CD14-positive monocyte (primary cell): Measurements from ENCODE around the gene PDCD4. TPM values are rescaled to one million over a fixed set of nuclear protein-coding genes. Genes with fewer than 3 reads are reported as not detected.

Experiments used
- DNase-seq, 3 donors: peaks; one replicate each; pipeline ENCODE4 v3.0.0-alpha.2; 2011 to 2022
- H2AFZ ChIP-seq: 2 replicates; pipeline ENCODE4 v1.6.0; 2012; ENCODE audit warnings: mild to moderate bottlenecking, low read depth, low read length, inconsistent platforms; ENCODE audit not compliant: insufficient read depth, poor library complexity, severe bottlenecking
- H3K27ac ChIP-seq, 2 donors: 1 replicate in 1 of 2; 2 replicates in 1 of 2; pipeline ENCODE4 v1.5.1; 2012 to 2013; ENCODE audit warnings: low read length in 2 of 2, control low read depth in 1 of 2, inconsistent platforms in 1 of 2, low read depth in 1 of 2, mild to moderate bottlenecking in 1 of 2
- H3K27me3 ChIP-seq, 2 donors: one replicate each; pipeline versions ENCODE4 v1.6.0 to v1.6.1; 2011 to 2013; ENCODE audit warnings: low read length in 2 of 2; ENCODE audit not compliant: control insufficient read depth in 2 of 2, insufficient read depth in 2 of 2
- H3K36me3 ChIP-seq, 2 donors: replicated peaks in 1 of 2; 1 replicate in 1 of 2; 2 replicates in 1 of 2; pipeline versions ENCODE4 v1.5.1 to v1.6.1; 2012 to 2013; ENCODE audit warnings: low read length in 2 of 2, control low read depth in 1 of 2, inconsistent platforms in 1 of 2, mild to moderate bottlenecking in 1 of 2; ENCODE audit not compliant: insufficient read depth in 2 of 2, control insufficient read depth in 1 of 2
- H3K4me1 ChIP-seq, 2 donors: 1 replicate in 1 of 2; 2 replicates in 1 of 2; pipeline versions ENCODE4 v1.5.1 to v1.6.1; 2012 to 2013; ENCODE audit warnings: low read length in 2 of 2, control low read depth in 1 of 2, inconsistent platforms in 1 of 2, mild to moderate bottlenecking in 1 of 2, moderate library complexity in 1 of 2; ENCODE audit not compliant: insufficient read depth in 2 of 2, control insufficient read depth in 1 of 2
- H3K4me2 ChIP-seq: replicated peaks from 2 replicates; pipeline ENCODE3; 2012; ENCODE audit warnings: low read length, moderate library complexity, mild to moderate bottlenecking; ENCODE audit not compliant: poor library complexity, severe bottlenecking; ENCODE audit errors: extremely low read depth
- H3K4me3 ChIP-seq, 3 experiments: fragments of 200-600 bp in 1 of 3; sonication (generic) in 1 of 3; replicated peaks in 1 of 3; 1 replicate in 2 of 3; 2 replicates in 1 of 3; pipeline ENCODE4 v1.5.1; 2011 to 2013; ENCODE audit warnings: low read length in 3 of 3, mild to moderate bottlenecking in 3 of 3, control low read depth in 2 of 3, low read depth in 2 of 3, inconsistent platforms in 1 of 3, moderate library complexity in 1 of 3
- H3K79me2 ChIP-seq: 2 replicates; pipeline ENCODE4 v1.6.0; 2012; ENCODE audit warnings: mild to moderate bottlenecking, control low read depth, inconsistent platforms, low read length, moderate library complexity; ENCODE audit not compliant: insufficient read depth
- H3K9ac ChIP-seq: 2 replicates; pipeline ENCODE4 v1.6.0; 2017; ENCODE audit warnings: low read length, mild to moderate bottlenecking; ENCODE audit not compliant: insufficient read depth, poor library complexity, severe bottlenecking
- H3K9me3 ChIP-seq, 2 donors: replicated peaks in 1 of 2; 1 replicate in 1 of 2; 2 replicates in 1 of 2; pipeline versions ENCODE4 v1.5.1 to v1.6.1; 2012 to 2013; ENCODE audit warnings: low read length in 2 of 2, control low read depth in 1 of 2; ENCODE audit not compliant: control insufficient read depth in 1 of 2, insufficient read depth in 1 of 2
- H4K20me1 ChIP-seq: 2 replicates; pipeline ENCODE4 v1.6.0; 2012; ENCODE audit warnings: mild to moderate bottlenecking, low read length, control low read depth, moderate library complexity; ENCODE audit not compliant: insufficient read depth
- H3K27ac Mint-ChIP-seq, 7 donors: one replicate each; pipeline ENCODE4 v1.8.0; 2020; ENCODE audit warnings: mild to moderate bottlenecking in 7 of 7, mixed read lengths in 7 of 7, moderate library complexity in 6 of 7, inconsistent platforms in 2 of 7
- H3K27me3 Mint-ChIP-seq, 3 donors: one replicate each; pipeline ENCODE4 v1.8.0; 2021 to 2022; ENCODE audit warnings: low read depth in 3 of 3, mild to moderate bottlenecking in 3 of 3, mixed read lengths in 3 of 3, moderate library complexity in 3 of 3, inconsistent platforms in 1 of 3
- H3K36me3 Mint-ChIP-seq, 2 donors: one replicate each; pipeline ENCODE4 v1.8.0; 2020; ENCODE audit warnings: mixed read lengths in 2 of 2, inconsistent platforms in 1 of 2, mild to moderate bottlenecking in 1 of 2
- H3K4me1 Mint-ChIP-seq: one replicate; pipeline ENCODE4 v1.8.0; 2020; ENCODE audit warnings: mild to moderate bottlenecking, mixed read lengths
- H3K4me3 Mint-ChIP-seq, 2 donors: one replicate each; pipeline ENCODE4 v1.8.0; 2020; ENCODE audit warnings: mild to moderate bottlenecking in 2 of 2, mixed read lengths in 2 of 2, moderate library complexity in 1 of 2
- H3K9me3 Mint-ChIP-seq, 7 donors: one replicate each; pipeline ENCODE4 v1.8.0; 2020 to 2022; ENCODE audit warnings: mixed read lengths in 7 of 7, mild to moderate bottlenecking in 6 of 7, moderate library complexity in 6 of 7, inconsistent platforms in 2 of 7
- WGBS: methylation state at CpG from one replicate; pipeline ENCODE4 v1.1.5; 2013; ENCODE audit warnings: missing lambda C conversion rate; ENCODE audit not compliant: insufficient coverage; 5-methylcytosine and 5-hydroxymethylcytosine counted together
- intact Hi-C, 2 donors: fragments of 100-400 bp; cut with micrococcal nuclease; formaldehyde crosslinking; loops; one replicate each; pipeline versions ENCODE4 v1.15.0 to v1.15.1; 2023
- polyA plus RNA-seq, 3 donors: library from polyadenylated mRNA; depleted of rRNA in 1 of 3; unstranded in 2 of 3; stranded (reverse) in 1 of 3; fragments of 300-500 nt in 2 of 3; fragments of >200 nt in 1 of 3; fragmentation: Illumina TruSeq in 2 of 3; gene quantifications; 1 replicate in 2 of 3; 2 replicates in 1 of 3; pipeline ENCODE4 v1.2.3, GENCODE V29; 2012 to 2021
- TF ChIP-seq, protein P1 (sequence below): fragments of 200-600 bp; IDR thresholded peaks from one replicate; pipeline ENCODE4 v1.8.0; 2022; ENCODE audit warnings: antibody characterized with exemption, mild to moderate bottlenecking

The PDCD4 gene
- polyA plus RNA-seq, 3 donors, result 39.8 to 53.4 (median 48.6) TPM

DNA sequence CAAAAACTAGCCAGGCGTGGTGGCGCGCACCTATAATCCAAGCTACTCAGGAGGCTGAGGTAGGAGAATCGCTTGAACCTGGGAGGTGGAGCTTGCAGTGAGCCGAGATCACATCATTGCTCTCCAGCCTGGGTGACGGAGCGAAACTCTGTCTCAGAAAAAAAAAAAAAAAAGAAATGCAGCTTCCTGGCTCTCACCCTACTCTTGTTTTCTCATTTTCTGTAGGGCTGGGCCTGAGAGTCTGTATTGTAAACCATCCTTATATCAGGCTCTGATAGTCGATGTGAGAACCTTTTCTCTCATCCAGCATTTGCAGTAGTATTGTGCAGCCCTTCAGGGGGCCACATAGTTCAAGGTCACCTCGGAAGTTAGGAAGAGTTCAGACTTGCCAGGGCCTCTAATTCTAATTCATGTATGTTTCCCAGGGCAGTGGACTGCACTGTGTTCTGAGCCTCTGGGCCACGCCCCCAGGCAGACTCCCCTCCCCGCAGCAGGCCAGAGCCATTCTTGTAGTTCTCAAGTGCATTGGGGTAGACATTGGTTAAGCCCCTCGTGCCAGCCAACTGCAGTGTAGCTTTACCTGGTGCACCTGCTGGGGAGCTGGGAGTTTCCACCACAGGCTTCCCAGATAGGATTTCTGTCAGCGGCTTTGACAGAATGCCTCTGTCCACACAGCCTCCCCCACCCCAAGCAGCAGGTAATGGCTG lies 38.3 kb upstream of the PDCD4 start:
- H3K27me3 ChIP-seq, result no peaks in the 10 kb centered on the region
- no peak overlapping the region for H3K4me3 ChIP-seq
- no peak overlapping the region for H3K9ac ChIP-seq
- H3K4me2 ChIP-seq, result no peak overlapping the region
- no peak for DNase-seq
- H4K20me1 ChIP-seq, result no peaks in the 10 kb centered on the region
- Mint-ChIP-seq H3K27ac (no peak overlapping the region), H3K4me3 (no peak overlapping the region), H3K36me3 (peaks cover 0 to 2% of the 10 kb centered on the region in 2 donors), H3K4me1 (peaks cover 15% of the 10 kb centered on the region), H3K9me3 (peaks cover 0 to 1% (median 0%) of the 10 kb centered on the region in 7 donors), H3K27me3 (peaks cover 0 to 4% (median 3%) of the 10 kb centered on the region in 3 donors)
- H3K36me3 ChIP-seq, result no peaks in the 10 kb centered on the region
- WGBS, result 97% methylated on average over 5 of the region's 13 CpGs
- H2AFZ ChIP-seq, result no peak overlapping the region
- peaks cover 5% of the 10 kb centered on the region in 2 donors for H3K4me1 ChIP-seq
- TF ChIP-seq, protein P1, sequence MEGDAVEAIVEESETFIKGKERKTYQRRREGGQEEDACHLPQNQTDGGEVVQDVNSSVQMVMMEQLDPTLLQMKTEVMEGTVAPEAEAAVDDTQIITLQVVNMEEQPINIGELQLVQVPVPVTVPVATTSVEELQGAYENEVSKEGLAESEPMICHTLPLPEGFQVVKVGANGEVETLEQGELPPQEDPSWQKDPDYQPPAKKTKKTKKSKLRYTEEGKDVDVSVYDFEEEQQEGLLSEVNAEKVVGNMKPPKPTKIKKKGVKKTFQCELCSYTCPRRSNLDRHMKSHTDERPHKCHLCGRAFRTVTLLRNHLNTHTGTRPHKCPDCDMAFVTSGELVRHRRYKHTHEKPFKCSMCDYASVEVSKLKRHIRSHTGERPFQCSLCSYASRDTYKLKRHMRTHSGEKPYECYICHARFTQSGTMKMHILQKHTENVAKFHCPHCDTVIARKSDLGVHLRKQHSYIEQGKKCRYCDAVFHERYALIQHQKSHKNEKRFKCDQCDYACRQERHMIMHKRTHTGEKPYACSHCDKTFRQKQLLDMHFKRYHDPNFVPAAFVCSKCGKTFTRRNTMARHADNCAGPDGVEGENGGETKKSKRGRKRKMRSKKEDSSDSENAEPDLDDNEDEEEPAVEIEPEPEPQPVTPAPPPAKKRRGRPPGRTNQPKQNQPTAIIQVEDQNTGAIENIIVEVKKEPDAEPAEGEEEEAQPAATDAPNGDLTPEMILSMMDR, result no peak
- H3K27ac ChIP-seq, result no peak overlapping the region
- no peaks in the 10 kb centered on the region for H3K79me2 ChIP-seq
- H3K9me3 ChIP-seq, result no peaks in the 10 kb centered on the region
- intact Hi-C loops, result no loop called here

GRCh38 chr10:110833941-110834628 lies 37.6 kb upstream of the PDCD4 start:
- Histone ChIP-seq H3K4me3 (no peak overlapping the region), H3K27ac (no peak overlapping the region), H3K27me3 (no peaks in the 10 kb centered on the region), H3K9ac (no peak overlapping the region), H3K9me3 (no peaks in the 10 kb centered on the region), H2AFZ (peak overlapping the region; percentile 6), H3K4me1 (peaks cover 5% of the 10 kb centered on the region in 2 donors), H3K79me2 (no peaks in the 10 kb centered on the region), H3K4me2 (no peak overlapping the region), H4K20me1 (no peaks in the 10 kb centered on the region), H3K36me3 (no peaks in the 10 kb centered on the region)
- H3K27me3 Mint-ChIP-seq, result peaks cover 0 to 4% (median 3%) of the 10 kb centered on the region in 3 donors
- H3K36me3 Mint-ChIP-seq, result peaks cover 0 to 2% of the 10 kb centered on the region in 2 donors
- 96% methylated on average over 14 of the region's 14 CpGs for WGBS
- H3K4me3 Mint-ChIP-seq, result no peak overlapping the region
- TF ChIP-seq, protein P1, result no peak
- H3K27ac Mint-ChIP-seq, result peak overlapping the region in 1 of 7 donors; percentile 35
- peaks cover 0 to 1% (median 0%) of the 10 kb centered on the region in 7 donors for H3K9me3 Mint-ChIP-seq
- no peak for DNase-seq
- intact Hi-C loops, result no loop called here
- H3K4me1 Mint-ChIP-seq, result peaks cover 15% of the 10 kb centered on the region
